ENCODE data around the gene CD79B.

- TF ChIP-seq EZH2phosphoT487 (IDR thresholded peaks at IDR 0.05; ENCODE audit: insufficient read depth, low read depth) = no peak
- no peak for TF ChIP-seq EZH2 (IDR thresholded peaks at IDR 0.05; ENCODE audit: insufficient read depth, poor library complexity, severe bottlenecking)
These were observed 16.4 kb upstream of the CD79B start for GRCh38 chr17:63948521-63948920.

All from GM23248 (cell line).